ENCODE data around the gene AIP.

The AIP gene

DNA sequence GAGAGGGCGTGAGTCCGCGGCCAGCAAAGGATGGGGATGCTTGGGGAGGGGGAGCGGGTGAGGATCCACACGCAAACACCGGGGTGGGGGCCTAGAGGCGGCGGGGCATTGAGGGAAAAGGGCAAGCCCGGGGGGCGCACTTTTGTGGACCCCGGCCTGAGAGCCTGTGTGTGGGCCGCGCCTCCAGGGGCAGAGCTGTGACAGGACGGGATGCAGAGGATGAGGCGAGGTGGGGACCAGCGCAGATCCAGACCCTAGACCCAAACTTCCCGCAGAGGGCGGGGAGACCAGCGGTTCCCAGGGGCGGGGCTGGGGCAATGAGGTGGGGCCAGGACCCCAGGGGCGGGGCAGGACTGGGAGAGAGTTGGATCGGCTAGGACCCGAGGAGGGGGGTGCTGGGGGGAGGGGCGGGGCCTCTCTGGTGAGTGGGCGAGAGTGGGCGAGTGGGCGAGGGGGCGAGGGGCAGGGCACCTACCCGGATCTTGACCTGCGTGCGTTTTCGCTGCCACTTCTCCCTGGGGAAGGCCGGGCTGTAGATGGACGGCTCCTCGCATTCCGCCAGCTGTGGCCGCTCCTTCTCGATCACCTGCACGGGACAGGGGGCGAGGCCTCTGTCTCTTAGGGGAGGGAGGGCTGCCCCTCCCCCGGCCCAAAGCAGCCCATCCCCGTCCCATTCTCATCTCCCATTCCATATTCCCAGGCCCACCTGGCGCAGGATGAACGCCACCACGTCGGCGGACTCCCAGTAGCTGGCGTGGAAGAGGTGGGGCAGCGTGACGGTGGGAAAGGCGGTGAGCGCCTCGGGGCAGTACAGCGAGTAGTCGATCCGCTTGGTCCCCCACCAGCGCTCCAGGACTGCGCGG, 11.8 kb downstream of the AIP start:
- no peak for DNase-seq

DNA sequence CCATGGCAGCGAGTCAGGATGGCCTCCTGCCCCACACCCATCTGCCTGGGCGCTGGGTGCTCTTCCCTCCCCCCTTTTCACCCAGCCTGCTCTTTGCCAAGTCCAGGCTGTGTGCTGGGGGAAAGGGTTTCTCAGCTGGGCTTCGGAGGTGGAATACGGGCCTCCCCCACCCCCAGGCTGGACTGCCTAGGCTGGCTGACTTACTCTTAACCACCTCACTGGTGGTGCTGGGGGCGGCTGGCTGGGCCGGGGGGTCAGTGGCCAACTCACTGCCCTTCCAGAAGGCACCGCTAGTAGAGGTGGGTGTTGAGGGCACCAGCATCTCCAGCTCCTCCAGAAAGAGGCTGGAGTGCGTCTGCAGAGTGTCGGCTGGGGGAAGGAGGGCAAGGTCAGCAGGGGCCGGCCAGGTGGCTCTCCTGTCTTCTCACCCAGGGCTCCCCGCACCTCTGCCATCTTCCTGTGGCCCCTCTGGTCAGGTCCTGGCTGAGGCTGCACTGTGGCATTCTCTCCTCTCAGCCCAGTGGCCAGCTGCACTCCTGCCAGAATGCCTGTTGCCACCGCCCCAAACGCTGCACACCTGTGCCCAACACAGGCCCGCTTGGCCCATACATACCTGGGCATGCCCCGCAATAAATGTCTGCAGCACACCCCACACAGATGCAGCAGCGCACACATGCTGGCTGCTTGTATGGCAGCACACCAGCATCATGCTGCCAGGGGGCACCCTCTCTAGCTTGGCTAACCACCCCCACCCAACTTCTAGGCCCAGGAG, 12.6 kb downstream of the AIP start:
- no peak for DNase-seq

DNA sequence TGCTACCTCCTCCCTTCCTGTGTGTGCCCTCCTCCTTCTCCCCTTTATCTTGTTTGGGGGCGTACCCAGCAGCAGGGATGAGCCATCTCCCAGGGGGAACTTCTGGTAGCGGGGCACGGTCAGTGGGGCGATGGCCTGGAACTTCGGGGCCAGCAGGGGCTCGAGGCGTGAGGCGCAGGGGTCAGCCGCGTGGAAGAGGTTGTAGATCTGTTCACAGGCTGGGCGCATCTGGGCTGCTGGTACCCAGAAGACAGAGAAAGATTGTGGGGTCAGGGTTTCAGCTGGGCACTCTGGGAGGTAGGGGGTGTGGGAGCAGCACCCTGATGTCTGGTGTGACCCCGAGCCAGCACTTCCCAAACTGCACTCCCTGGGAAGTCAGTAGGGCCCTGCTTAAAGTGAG, 13.3 kb downstream of the AIP start:
- DNase-seq: no peak

DNA sequence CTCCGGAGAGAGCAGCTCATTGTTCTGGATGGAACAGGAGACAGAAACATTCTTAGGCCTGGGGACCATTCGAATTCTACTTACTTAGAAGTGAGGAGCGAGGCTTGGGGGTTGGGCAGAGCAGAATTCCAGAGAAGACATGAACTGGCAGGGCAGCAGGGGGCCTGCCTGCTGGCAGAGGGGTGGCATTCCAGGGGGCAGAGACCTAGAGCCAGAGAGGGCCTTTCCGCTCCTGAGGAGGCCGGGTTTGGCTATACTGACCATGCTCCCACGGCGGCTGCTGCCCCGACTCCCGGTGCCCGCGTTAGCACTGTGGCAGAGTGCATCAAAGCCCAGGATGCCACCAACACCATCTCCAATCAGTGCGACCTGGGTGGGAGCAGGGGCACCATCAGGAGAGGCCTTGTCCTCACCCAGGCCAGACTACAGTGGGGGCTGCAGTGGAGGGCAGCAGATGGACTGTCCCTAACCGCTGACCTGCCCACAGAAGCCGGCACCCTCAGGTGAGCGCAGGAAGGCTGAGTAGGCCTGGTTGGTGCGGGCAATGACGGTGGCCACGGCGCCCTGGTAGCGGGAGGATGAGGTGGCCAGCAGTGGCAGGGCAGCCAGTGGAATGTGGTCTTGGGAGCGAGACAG, 14.9 kb downstream of the AIP start:
- DNase-seq: no peak

DNA sequence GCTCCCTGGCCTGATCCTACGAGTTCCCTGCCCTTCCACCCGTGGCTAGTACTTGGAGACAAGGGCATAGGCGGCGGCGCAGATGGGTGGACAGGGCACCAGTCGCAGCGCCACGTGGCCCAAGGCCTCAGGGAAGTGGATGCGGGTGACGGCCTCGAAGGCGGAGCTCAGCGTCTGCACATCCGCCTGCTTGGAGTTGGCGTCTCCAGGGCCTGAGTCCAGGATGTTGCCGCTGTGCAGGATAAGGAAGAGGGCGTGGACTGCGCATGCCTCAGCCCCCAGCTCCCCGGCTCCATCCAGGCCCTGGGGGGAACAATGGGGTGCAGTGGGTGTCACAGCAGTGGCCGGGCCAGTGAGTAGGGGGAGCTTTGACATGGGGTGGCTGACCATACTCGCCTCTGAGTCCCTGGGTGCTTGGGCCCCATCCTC, 15.7 kb downstream of the AIP start:
- no peak for DNase-seq

DNA sequence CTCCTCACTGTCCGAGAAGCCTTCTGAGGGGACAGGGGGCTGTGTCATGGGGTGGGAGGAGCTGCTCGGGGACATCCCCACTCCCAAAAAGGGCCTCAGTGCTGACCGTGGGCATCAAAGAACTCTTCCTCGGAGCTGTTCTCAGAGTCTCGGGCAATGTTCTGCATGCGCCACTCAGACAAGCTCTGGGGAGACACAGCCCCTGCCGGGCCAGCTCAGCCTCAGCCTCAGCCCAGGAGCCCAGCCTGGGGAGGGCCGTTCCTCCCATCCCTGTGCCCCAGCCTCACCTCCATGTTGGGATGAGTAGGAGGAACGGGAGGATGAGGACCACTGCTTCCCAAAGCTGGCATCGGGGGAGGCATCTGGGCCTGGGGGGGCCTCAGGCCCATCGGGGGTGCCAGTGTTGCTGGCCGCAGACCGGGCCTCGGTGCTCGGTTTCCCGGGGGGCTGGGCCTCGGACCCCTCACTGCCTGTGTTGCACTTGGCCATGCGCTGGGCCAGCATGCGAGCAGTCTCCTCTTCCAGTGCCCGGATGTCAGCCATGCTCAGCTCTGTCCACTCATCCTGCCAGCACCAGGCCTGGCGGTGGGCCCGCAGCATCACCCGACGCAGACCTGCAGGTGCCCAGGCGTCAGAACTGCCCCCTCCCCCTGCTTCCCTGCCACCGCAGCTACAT, 17.1 kb downstream of the AIP start:
- no peak for DNase-seq

DNA sequence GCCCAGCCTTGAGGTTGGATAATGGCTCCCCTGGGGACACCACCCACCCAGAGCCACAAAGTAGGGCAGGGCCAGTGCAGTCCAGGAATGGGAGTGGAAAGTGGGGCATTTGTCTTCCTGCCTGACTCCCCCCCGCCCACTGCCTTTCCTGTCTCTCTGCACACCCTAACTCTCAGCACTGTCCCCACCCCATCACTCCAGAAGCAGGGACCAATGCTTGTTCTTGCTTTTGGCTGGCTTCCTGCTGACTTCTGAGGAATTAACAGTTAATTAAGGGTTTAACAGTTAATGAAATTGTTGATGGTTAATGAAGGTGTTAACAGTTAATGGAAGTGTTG, 17.6 kb downstream of the AIP start:
- no peak for DNase-seq

DNA sequence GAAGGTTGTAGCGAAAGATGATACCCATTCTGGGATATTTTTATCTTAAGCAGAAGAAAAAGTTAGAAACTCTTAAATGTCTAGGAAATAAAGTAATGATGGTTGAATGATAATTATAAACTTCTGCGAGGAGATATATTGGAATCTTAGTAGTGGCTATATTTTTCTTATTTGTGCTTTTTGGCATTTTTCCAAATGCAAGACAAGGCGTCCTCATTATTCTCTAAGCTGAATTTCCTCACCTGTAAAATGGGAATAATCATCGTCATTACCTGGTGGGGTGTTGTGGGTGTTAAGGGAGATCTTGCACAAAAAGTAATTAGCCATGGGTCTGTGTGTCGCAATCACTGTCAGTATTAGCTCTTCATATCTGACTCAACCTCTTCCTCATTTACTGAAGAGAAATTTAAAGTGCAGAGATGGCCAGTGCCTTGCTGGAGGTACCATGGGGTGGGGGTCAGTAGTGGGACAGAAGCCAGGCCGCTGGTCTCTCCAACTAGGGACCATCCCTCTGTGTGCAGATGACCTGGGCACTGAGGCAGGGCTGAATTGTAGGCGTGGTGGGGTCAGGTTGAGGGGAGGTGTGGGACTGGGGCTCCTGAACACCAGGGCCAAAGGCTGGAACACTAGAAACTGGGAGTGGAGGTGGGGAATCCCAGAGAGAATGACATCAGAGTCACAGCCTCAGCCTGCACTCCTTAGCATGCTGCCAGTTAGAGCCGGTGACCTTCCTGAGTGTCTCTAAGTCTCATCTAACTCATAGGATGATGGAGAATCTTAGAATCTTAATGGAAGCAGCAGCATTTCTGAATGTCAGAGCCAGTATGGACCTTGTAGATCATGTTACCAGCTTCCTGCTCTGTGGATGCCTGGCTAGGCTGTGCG, 18.2 kb downstream of the AIP start:
- DNase-seq: no peak

DNA sequence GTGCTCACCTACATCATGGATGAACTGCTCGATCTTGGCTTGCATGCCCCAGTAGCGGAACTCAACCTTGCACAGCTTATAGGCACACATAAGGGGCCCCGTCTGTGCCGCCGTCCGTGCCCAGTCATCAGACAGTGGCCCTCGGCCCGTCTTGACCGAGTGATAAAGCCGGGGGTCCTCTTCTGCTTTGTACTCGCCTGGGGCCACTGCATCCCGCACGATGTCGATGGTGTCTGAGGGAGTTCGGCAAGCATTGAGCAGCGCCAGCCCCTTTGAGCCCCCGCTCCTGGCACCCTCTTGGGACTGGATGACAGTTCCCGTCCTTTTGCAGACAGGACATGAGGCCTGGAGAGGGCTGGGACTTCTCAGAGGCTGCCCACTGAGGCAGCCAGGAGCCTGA, 19.0 kb downstream of the AIP start:
- no peak for DNase-seq

DNA sequence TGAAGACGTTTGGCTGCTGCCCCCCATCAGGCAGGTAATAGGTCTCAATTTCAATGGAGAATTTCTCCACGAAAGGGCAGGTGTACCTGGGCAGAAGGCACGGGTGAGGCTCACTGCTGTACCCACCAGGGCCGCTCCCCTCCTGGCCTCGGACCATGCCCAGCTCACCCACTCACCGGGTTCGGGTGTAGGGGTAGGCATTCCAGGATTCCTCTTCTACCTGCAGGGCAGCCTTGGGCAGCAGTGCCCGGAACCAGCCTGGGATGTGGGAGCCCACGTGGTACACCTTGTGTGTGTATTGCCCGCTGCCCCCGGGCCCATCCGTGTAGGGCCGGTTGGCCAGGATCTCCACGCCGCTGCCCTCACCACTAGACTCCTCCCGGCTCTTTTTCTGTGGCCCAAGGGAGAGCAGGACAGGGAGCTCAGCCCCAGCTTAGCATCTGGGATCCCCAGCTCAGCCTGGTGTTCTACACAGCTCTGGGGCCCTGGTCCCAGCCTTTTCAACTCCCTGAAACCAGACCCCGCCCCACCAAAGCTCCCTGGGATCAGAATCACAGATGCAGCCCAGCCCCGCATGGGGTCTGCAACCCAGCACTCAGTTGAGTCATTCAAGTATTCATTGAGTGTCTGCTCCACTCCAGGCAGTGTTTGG, 19.6 kb downstream of the AIP start:
- no peak for DNase-seq

DNA sequence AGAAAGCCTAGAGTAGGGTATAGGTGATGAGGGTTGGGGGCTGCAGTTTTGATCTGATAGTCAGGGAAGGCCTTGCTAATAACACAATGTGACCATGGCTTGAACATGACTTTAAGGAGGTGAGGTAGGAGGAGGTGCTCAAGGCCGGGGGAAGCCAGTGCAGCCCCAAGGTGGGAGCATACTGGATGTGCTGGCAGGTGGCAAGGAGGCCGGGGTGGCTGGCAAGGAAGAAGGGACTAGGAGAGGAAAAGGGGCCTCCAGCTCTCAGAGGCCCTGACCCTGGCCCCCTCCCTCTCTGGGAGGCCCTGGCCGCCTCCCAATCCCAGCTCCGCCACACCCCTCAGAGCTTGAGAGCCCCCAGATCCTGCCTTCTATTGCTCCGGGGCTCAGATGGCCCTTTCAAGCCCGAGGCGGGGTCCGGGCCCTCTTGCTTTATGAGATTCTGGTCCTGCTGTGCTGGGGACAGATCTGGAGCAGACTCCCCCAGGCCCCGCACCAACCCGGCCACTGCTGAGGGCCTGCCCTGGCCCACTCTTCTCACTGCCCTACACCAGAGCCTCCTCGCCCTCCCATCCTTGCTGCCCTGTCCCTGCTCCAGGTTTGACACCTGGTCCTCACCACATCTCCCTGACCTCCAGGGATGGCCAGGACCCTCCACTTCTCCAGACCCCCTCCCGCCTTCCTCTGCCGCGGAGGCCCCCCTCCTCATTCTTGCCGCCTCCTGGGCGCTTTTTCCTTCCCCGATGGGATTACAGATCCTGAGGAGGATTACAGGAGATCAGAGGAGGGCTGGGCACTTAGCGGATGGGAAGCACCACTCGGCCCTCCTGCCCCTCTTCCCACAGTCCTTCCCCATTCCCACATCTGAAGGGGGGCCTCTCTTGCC, 20.5 kb downstream of the AIP start:
- DNase-seq: no peak

DNA sequence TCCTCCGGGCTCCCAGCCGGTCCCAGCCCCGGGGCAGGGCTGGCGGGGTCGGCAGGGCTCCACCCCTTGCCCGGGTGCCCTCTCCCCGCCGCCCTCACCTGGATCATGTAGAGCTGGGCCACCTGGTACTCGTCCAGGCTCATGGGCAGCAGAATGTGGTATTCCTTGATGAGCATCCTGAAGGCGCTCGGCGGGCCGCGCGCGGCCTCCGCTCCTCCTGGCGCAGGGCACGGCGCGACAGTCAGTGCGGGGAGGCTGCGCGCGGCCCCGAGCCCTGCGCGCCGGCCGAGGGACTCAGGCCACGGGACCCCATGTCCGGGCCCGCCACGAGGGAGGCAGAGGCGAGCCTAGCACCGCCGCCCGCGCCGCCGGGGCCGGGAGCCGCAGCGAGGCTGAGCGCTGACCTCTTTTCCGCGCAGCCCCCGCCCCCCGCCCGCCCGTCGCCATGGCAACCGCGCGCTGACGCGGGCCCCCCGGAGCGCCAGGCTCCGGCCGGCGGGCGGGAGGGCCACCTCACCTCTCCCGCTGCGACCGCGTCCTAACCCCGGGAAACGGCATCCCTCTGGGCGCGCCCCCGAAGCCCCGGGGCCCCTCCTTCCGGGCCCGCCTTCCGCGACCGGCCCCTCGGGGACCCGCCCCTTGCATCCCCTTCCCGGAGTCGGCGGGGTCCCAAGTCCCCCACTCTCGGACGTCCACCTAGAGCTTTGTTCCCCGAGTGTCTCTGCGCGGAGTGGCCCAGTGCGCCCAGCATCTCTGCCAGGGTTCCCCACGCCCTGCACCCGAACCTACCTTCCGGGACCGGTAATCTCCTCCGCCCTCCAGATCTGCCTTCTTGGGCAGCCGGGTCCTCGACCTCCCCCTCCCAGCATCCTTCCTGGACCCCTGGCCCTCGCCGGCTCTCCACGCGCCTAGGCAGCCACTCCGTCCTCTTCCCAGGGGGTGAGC, 21.5 kb downstream of the AIP start:
- DNase-seq: no peak

DNA sequence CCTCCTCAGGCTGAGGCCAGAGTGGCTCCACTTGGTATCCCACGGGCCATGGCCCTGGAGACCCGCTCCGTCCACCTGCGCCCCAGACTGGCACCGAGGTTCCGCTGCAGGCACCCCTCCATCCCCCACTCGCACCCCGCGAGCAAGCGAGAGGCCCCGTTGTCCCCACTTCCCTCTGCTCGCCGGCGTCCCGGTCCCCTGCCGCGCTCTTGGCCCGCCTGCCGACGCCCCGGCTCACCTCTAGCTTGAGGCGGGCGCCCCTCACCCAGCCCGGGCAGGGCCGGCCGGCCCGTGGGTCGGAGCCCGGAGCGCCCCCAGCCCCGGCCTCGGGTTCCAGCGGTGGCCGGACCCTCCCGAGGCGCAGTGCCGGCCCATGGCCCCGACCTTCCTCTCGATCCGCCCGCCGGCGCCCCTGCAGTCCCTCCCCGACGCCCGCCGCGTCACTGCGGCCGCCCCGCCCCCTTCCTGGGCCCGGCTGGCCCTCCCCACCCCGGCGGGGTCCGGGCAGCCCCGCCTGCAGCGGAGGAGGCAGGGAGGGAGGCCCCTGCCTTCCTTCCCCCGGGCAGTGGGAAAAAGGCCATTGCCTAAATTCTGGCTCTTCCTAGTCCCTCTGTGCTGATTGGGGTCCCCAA, 22.2 kb downstream of the AIP start, which contains the start of gene PITPNM1:
TSS of gene PITPNM1 (minus strand) at position 414 of the 632 bp plus-strand sequence. CDS start 1,183 bp downstream, outside the sequence.
- DNase-seq: no peak

DNA sequence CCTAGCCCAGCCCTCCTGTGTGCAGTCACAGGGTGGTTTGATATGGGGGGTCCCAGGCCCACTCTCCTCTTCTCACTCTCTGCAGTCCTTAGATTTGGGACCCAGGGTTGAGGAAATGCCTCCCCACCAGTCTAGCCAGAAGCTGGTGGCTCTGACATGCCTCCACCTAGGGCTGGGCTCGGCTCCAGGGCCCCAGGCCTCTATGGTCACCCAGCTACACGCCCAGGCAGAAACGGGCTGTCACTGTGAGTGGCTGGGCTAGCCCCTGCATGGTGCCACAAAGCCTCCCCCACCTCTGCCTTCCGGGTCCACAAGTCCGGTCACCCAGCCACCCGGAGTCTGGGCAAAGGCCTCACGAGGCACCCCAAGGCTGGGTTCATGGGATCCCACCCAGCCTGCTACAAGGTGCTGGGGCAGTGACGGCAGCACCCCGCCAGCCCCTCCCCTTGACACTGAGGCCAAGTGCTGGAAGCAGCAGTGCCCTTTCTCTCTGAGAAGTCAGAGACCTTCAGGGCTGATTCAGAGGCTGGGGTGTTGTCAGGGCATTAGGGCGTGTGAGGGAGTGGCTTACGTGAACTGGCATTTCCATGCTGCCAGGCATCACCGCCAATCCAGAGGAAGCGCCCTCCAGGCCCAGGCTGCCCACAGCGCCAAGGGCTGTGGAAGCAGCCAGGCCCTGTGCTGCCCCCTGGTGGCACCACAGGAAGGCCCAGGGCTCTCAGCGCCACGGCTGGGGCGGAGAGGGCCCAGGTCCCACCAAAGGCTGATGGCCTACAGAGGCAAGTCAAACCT, 23.0 kb downstream of the AIP start:
- DNase-seq: peak; percentile 84

DNA sequence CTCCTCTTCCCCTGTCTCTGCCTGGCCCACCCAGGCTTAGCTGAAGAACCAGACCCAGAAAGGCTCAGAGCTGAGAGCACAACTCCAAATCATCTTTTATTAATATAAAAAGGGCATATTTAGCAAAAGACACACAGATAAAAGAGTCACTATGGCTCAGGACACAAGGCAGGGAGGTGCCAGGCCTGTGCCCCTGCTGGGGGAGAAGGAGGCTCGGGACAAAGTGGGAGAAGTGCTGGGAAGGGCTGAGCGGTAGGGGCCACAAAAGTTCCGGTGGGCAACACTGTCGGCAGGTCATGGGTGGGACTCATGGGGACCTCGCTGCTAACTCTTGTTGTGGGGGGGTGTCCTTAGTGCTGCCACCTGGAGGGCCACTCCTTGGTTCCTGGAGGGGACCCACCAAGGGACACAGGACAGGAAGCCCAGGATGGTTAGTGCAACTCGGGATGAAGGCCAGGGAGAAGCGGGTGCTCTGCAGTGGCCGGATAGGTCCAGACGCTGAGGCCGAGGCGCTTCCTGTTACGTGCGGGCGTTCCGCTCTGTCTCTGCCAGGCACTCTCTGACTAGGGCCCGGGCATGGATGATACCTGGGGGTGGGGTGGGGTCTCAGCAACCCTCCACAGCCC, 23.7 kb downstream of the AIP start:
- no peak for DNase-seq

DNA sequence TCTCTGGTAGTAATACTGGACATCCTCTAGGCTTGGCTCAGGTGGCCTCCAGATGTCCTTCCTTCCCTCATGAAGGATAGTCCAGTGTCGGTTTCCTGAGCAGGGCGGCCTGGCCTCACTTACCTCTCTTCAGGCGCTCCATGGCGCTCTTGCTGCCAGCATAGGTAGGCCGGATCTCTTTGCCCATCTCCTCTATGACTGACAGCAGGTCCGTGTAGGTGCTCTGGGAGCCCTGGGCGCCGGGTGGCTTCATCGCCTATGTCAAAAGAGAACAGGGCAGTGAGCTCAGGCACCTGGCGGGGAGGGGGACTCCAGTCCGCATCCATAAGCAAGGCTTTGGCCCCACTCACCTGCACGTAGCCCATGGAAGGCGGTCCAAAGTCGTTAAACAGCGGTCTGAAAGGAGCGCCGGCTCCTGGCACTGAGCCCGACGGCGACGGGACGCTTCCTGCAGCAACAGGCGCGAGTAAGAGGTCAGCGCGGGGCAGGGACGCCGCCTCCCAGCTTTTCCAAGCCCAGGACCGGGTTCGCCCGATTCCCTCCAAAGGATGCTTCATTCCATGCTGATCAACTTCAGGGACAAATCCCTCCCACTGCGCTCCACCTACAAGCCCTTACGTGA, 24.5 kb downstream of the AIP start:
- no peak for DNase-seq
